ENCODE data around the gene MZT2B. TPM values are rescaled to one million over a fixed set of nuclear protein-coding genes. Genes with fewer than 3 reads are reported as not detected.
"Not testable (repeated sequence)": the region's sequence is repeated elsewhere in the genome, so short reads cannot be mapped to it uniquely, and the experiment has no call there.

Gene MZT2B
- total and polyA plus RNA-seq, 2 of the 8 experiments (the other 6 are each of a cell fraction or from before 2014, with no cell fraction given): 90.3 to 151 TPM

- FAIRE-seq; DNase-seq (ENCODE audit: low read depth in 1 of 2, low spot score in 2 of 2); H3K4me2 ChIP-seq (ENCODE audit: insufficient read depth in 1 of 2, low read depth in 2 of 2, low read length in 2 of 2); H2BK15ac ChIP-seq (ENCODE audit: low read length); H4K5ac ChIP-seq (ENCODE audit: insufficient read length, low read depth, low read length); H2BK12ac ChIP-seq (ENCODE audit: low read depth, low read length); H3K4me1 ChIP-seq (replicated peaks in 1 of 4; ENCODE audit: control insufficient read depth in 3 of 4, insufficient read depth in 4 of 4, low read length in 3 of 4); H3K36me3 ChIP-seq (ENCODE audit: control insufficient read depth in 2 of 4, insufficient read depth in 4 of 4, low read length in 3 of 4); H4K20me1 ChIP-seq (replicated peaks in 1 of 2; ENCODE audit: control insufficient read depth in 1 of 2, insufficient read depth in 2 of 2, low read length in 2 of 2); H3K18ac ChIP-seq (ENCODE audit: extremely low read depth, low read length); H3K56ac ChIP-seq (replicated peaks; ENCODE audit: insufficient read length, low read depth, low read length); H4K91ac ChIP-seq (replicated peaks; ENCODE audit: insufficient read length, low read length); H3K23me2 ChIP-seq (ENCODE audit: low read depth, low read length); H3K79me1 ChIP-seq (ENCODE audit: low read depth, low read length); H3K4ac ChIP-seq (replicated peaks; ENCODE audit: insufficient read length, low read depth, low read length); H2AK5ac ChIP-seq (ENCODE audit: low read depth, low read length); H3K14ac ChIP-seq (ENCODE audit: insufficient read length); H4K8ac ChIP-seq (ENCODE audit: extremely low read depth, insufficient read depth, low read length); H3K4me3 ChIP-seq (ENCODE audit: extremely low read depth in 1 of 4, insufficient read depth in 2 of 4, low read depth in 3 of 4, low read length in 4 of 4); H3K27ac ChIP-seq (ENCODE audit: low read depth, low read length); H2BK120ac ChIP-seq (replicated peaks; ENCODE audit: low read depth, low read length); H2BK5ac ChIP-seq (ENCODE audit: low read depth, low read length); H3K79me2 ChIP-seq (ENCODE audit: control insufficient read depth in 1 of 2, insufficient read depth in 2 of 2, low read length in 2 of 2); H3K9me3 ChIP-seq (ENCODE audit: insufficient read depth in 2 of 2, low read depth in 1 of 2, low read length in 1 of 2); CTCF ChIA-PET (ENCODE audit: partially characterized antibody); H3K27me3 ChIP-seq (replicated peaks in 1 of 4; ENCODE audit: control insufficient read depth in 3 of 4, extremely low read depth in 1 of 4, insufficient read depth in 3 of 4, low read length in 3 of 4); H2AFZ ChIP-seq (ENCODE audit: low read length); H3K23ac ChIP-seq (ENCODE audit: insufficient read length); H3K9ac ChIP-seq (replicated peaks in 1 of 4; ENCODE audit: extremely low read depth in 1 of 4, low read depth in 3 of 4, low read length in 3 of 4); H2BK20ac ChIP-seq (ENCODE audit: low read length); POLR2A ChIA-PET (ENCODE audit: partially characterized antibody): not testable (repeated sequence)
- WGBS, 2 experiments (ENCODE audit: extremely low coverage in 1 of 2, insufficient coverage in 1 of 2, insufficient read length in 1 of 2, insufficient replicate concordance in 2 of 2, low coverage in 1 of 2, low lambda C conversion rate in 2 of 2, missing lambda C conversion rate in 1 of 2): no CpG with 5 or more reads among the region's 7 CpGs
Observed at GRCh38 chr2:130202518-130202917, 20.5 kb downstream of the MZT2B start.

- CTCF ChIA-PET (ENCODE audit: partially characterized antibody); H3K79me1 ChIP-seq (ENCODE audit: low read depth, low read length); POLR2A ChIA-PET (ENCODE audit: partially characterized antibody): not testable (repeated sequence)
Observed at GRCh38 chr2:130203150-130203549, 21.1 kb downstream of the MZT2B start.

More at GRCh38 chr2:130203150-130203549, 21.1 kb downstream of the MZT2B start:
- H3K18ac ChIP-seq (ENCODE audit: extremely low read depth, low read length); H2BK120ac ChIP-seq (replicated peaks; ENCODE audit: low read depth, low read length); H2BK5ac ChIP-seq (ENCODE audit: low read depth, low read length); H2BK20ac ChIP-seq (ENCODE audit: low read length); H3K4me3 ChIP-seq (ENCODE audit: extremely low read depth in 1 of 4, insufficient read depth in 2 of 4, low read depth in 3 of 4, low read length in 4 of 4); H3K27me3 ChIP-seq (replicated peaks in 1 of 4; ENCODE audit: control insufficient read depth in 3 of 4, extremely low read depth in 1 of 4, insufficient read depth in 3 of 4, low read length in 3 of 4); H2BK12ac ChIP-seq (ENCODE audit: low read depth, low read length); H4K8ac ChIP-seq (ENCODE audit: extremely low read depth, insufficient read depth, low read length); H4K5ac ChIP-seq (ENCODE audit: insufficient read length, low read depth, low read length); H3K14ac ChIP-seq (ENCODE audit: insufficient read length); H2AFZ ChIP-seq (ENCODE audit: low read length); H3K27ac ChIP-seq (ENCODE audit: low read depth, low read length); H3K4ac ChIP-seq (replicated peaks; ENCODE audit: insufficient read length, low read depth, low read length); H3K79me2 ChIP-seq (ENCODE audit: control insufficient read depth in 1 of 2, insufficient read depth in 2 of 2, low read length in 2 of 2); H3K23me2 ChIP-seq (ENCODE audit: low read depth, low read length); H3K4me2 ChIP-seq (ENCODE audit: insufficient read depth in 1 of 2, low read depth in 2 of 2, low read length in 2 of 2); H3K56ac ChIP-seq (replicated peaks; ENCODE audit: insufficient read length, low read depth, low read length); H3K36me3 ChIP-seq (ENCODE audit: control insufficient read depth in 2 of 4, insufficient read depth in 4 of 4, low read length in 3 of 4); H2AK5ac ChIP-seq (ENCODE audit: low read depth, low read length); H3K9me3 ChIP-seq (ENCODE audit: insufficient read depth in 2 of 2, low read depth in 1 of 2, low read length in 1 of 2); H3K23ac ChIP-seq (ENCODE audit: insufficient read length); H2BK15ac ChIP-seq (ENCODE audit: low read length); DNase-seq (ENCODE audit: low read depth in 1 of 2, low spot score in 2 of 2); H4K20me1 ChIP-seq (replicated peaks in 1 of 2; ENCODE audit: control insufficient read depth in 1 of 2, insufficient read depth in 2 of 2, low read length in 2 of 2); H3K4me1 ChIP-seq (replicated peaks in 1 of 4; ENCODE audit: control insufficient read depth in 3 of 4, insufficient read depth in 4 of 4, low read length in 3 of 4); H4K91ac ChIP-seq (replicated peaks; ENCODE audit: insufficient read length, low read length); H3K9ac ChIP-seq (replicated peaks in 1 of 4; ENCODE audit: extremely low read depth in 1 of 4, low read depth in 3 of 4, low read length in 3 of 4): not testable (repeated sequence)
- WGBS, 2 experiments (ENCODE audit: extremely low coverage in 1 of 2, insufficient coverage in 1 of 2, insufficient read length in 1 of 2, insufficient replicate concordance in 2 of 2, low coverage in 1 of 2, low lambda C conversion rate in 2 of 2, missing lambda C conversion rate in 1 of 2): 96% methylated on average over 2 of the region's 3 CpGs; no CpG with 5 or more reads in 1 of the 2 experiments
- peak; percentile 57 for FAIRE-seq

All from H1 (cell line).